Neural cell (in vitro differentiated cells): Measurements from ENCODE around the gene SFXN3. TPM values are rescaled to one million over a fixed set of nuclear protein-coding genes. Genes with fewer than 3 reads are reported as not detected.

Experiments used
- H2AFZ ChIP-seq: fragments of 200-600, 300-800 bp; sonication (generic), shearing (Covaris generic); 2 replicates; pipeline ENCODE4 v1.6.0; 2014; ENCODE audit warnings: low read depth, mild to moderate bottlenecking, antibody characterized with exemption, low read length, moderate library complexity
- H3F3A ChIP-seq: fragments of 200-600 bp; shearing (Covaris generic); 2 replicates; pipeline ENCODE4 v1.6.1; 2016; ENCODE audit warnings: mild to moderate bottlenecking, moderate library complexity, mixed read lengths, antibody characterized with exemption, low read length; ENCODE audit not compliant: insufficient read depth, poor library complexity, severe bottlenecking
- H3K27ac ChIP-seq: fragments of 200-600, 300-800 bp; sonication (generic), shearing (Covaris generic); 2 replicates; pipeline ENCODE4 v1.5.1; 2014; ENCODE audit warnings: mild to moderate bottlenecking, low read length, moderate library complexity
- H3K27me3 ChIP-seq: fragments of 300-800, 200-600 bp; sonication (generic), shearing (Covaris generic); 2 replicates; pipeline ENCODE4 v1.6.0; 2014; ENCODE audit warnings: mild to moderate bottlenecking, low read depth, low read length, moderate library complexity; ENCODE audit not compliant: insufficient read depth
- H3K36me3 ChIP-seq: fragments of 300-800, 200-600 bp; sonication (generic), shearing (Covaris generic); 2 replicates; pipeline ENCODE4 v1.5.1; 2014; ENCODE audit warnings: mild to moderate bottlenecking, antibody characterized with exemption, low read length, moderate library complexity; ENCODE audit not compliant: insufficient read depth
- H3K4me2 ChIP-seq: fragments of 300-800, 200-600 bp; sonication (generic), shearing (Covaris generic); 2 replicates; pipeline ENCODE4 v1.6.0; 2014; ENCODE audit warnings: mild to moderate bottlenecking, low read length
- H3K4me3 ChIP-seq: fragments of 300-800, 200-600 bp; sonication (generic), shearing (Covaris generic); 2 replicates; pipeline ENCODE4 v1.5.1; 2014; ENCODE audit warnings: mild to moderate bottlenecking, low read length, moderate library complexity
- H3K79me2 ChIP-seq: fragments of 200-600 bp; shearing (Covaris generic); replicated peaks from 2 replicates; pipeline ENCODE4 v1.6.0; 2014; ENCODE audit warnings: mild to moderate bottlenecking, low read length, moderate library complexity; ENCODE audit not compliant: insufficient read depth
- H3K9ac ChIP-seq: fragments of 300-800, 200-600 bp; sonication (generic), shearing (Covaris generic); 2 replicates; pipeline ENCODE4 v1.6.1; 2016; ENCODE audit warnings: mild to moderate bottlenecking, low read length, mixed read lengths
- H3K9me2 ChIP-seq: fragments of 200-600 bp; shearing (Covaris generic); 2 replicates; pipeline ENCODE4 v1.6.1; 2016; ENCODE audit warnings: mild to moderate bottlenecking, low read length, mixed read lengths; ENCODE audit not compliant: insufficient read depth
- H3K9me3 ChIP-seq: fragments of 200-600, 300-800 bp; sonication (generic), shearing (Covaris generic); 2 replicates; pipeline ENCODE4 v1.6.1; 2016; ENCODE audit warnings: mild to moderate bottlenecking, mixed run types, low read length, moderate library complexity, mixed read lengths
- H4K20me1 ChIP-seq: fragments of 200-600 bp; shearing (Covaris generic); 2 replicates; pipeline ENCODE4 v1.6.1; 2016; ENCODE audit warnings: mild to moderate bottlenecking, mixed run types; ENCODE audit not compliant: insufficient read depth
- EP300 ChIP-seq: fragments of 450-650 bp; conservative IDR thresholded peaks from 2 replicates; pipeline ENCODE4 v1.6.1; 2014; ENCODE audit warnings: antibody characterized with exemption, mild to moderate bottlenecking, moderate library complexity; ENCODE audit not compliant: poor library complexity, severe bottlenecking
- EZH2 ChIP-seq: fragments of 200-600, 300-800 bp; shearing (Covaris generic), sonication (generic); IDR thresholded peaks from 2 replicates; pipeline ENCODE4 v1.6.1; 2014; ENCODE audit warnings: antibody characterized with exemption, low read length, borderline replicate concordance, mild to moderate bottlenecking; ENCODE audit not compliant: insufficient read depth, poor library complexity, severe bottlenecking
- MXI1 ChIP-seq: fragments of 450-650 bp; conservative IDR thresholded peaks from 2 replicates; pipeline ENCODE4 v1.6.1; 2014; ENCODE audit warnings: antibody characterized with exemption, mild to moderate bottlenecking; ENCODE audit not compliant: poor library complexity, severe bottlenecking
- POLR2AphosphoS5 ChIP-seq: IDR thresholded peaks from 2 replicates; pipeline ENCODE4 v1.6.1; 2012
- RAD21 ChIP-seq: fragments of 450-650 bp; conservative IDR thresholded peaks from 2 replicates; pipeline ENCODE4 v1.6.1; 2014; ENCODE audit warnings: antibody characterized with exemption, mild to moderate bottlenecking, moderate library complexity
- SMC3 ChIP-seq: fragments of 450-650 bp; conservative IDR thresholded peaks from 2 replicates; pipeline ENCODE4 v1.6.1; 2014; ENCODE audit warnings: antibody characterized with exemption, mild to moderate bottlenecking, moderate library complexity; ENCODE audit not compliant: poor library complexity
- TAF1 ChIP-seq: IDR thresholded peaks from 2 replicates; pipeline ENCODE4 v1.6.1; 2012; ENCODE audit warnings: low read depth
- polyA plus RNA-seq: library from polyadenylated mRNA; depleted of rRNA; stranded (reverse); fragments of >200 nt; gene quantifications from 2 replicates; pipeline ENCODE4 v1.2.3, GENCODE V29; 2014
- TF ChIP-seq, protein P1 (sequence below): IDR thresholded peaks from 2 replicates; pipeline ENCODE4 v1.6.1; 2012; ENCODE audit warnings: borderline replicate concordance
- TF ChIP-seq, protein P2 (sequence below): fragments of 450-650 bp; IDR thresholded peaks from 2 replicates; pipeline ENCODE4 v1.5.1; 2014; ENCODE audit warnings: antibody characterized with exemption, mild to moderate bottlenecking, moderate library complexity; ENCODE audit not compliant: poor library complexity, severe bottlenecking

The SFXN3 gene
- polyA plus RNA-seq, 1 donor from 2014 or later, result 52.1 TPM

DNA sequence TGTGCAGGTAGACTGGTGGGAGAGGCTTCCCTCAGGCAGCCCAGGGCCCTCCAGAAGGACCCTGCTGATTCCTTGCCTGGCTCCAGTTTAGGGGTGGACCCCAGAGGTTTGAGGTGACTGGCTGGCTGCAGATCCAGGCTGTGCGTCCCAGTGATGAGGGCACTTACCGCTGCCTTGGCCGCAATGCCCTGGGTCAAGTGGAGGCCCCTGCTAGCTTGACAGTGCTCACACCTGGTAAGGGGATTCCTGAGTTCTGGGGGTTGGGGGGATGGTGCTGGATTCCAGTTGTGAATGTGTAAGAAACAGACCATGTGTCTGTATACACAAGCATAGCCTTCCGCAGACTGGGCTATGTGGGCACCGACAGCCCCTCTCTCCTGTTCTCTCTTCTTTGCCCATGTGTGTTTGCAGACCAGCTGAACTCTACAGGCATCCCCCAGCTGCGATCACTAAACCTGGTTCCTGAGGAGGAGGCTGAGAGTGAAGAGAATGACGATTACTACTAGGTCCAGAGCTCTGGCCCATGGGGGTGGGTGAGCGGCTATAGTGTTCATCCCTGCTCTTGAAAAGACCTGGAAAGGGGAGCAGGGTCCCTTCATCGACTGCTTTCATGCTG, 33.5 kb downstream of the SFXN3 start:
- Histone ChIP-seq H2AFZ (no peak overlapping the region), H3K36me3 (no peaks in the 10 kb centered on the region), H3K4me3 (no peak overlapping the region), H3K9me3 (no peaks in the 10 kb centered on the region), H4K20me1 (no peaks in the 10 kb centered on the region), H3K9ac (no peak overlapping the region), H3K27me3 (peaks cover 70% of the 10 kb centered on the region), H3K9me2 (no peaks in the 10 kb centered on the region), H3K4me2 (no peak overlapping the region), H3F3A (peaks cover 3% of the 10 kb centered on the region), H3K27ac (no peak overlapping the region), H3K79me2 (no peaks in the 10 kb centered on the region)
- TF ChIP-seq EZH2 (no peak), SMC3 (no peak), MXI1 (no peak), EP300 (no peak)

DNA sequence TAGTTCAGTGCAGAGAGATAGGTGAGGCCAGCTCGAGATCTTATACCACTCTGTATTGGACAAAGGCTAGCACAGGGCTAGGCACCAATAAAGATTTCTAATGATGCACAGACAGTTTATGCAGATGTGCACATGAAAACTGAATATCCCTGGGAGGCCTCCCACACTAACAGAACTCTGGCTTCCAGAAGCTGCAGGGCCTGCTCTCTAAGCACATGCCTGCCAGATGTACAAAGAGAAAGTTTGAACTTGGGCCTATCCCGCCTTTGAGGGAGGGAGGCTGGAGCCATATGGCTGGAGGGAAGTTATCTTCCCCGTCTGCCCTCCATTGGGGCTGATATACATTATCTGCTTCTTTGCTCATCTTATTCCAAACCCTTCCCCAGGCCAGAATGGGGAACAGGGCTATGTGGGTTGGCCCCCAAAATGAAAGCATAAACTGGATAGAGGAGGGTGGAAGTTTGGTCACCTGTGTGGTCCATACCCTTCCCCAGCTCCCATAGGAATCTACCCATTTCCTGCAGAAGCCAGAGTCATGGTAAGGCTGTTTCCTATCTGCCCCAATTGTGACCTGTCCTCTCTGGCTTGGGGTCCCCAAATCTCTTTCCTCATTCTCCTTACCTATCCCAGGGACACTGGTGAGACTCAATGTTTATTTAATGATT, 34.6 kb downstream of the SFXN3 start:
- Histone ChIP-seq H4K20me1 (no peaks in the 10 kb centered on the region), H3K36me3 (no peaks in the 10 kb centered on the region), H3K27ac (no peak overlapping the region), H3K9me2 (no peaks in the 10 kb centered on the region), H2AFZ (no peak overlapping the region), H3K27me3 (peaks cover 70% of the 10 kb centered on the region), H3K9ac (no peak overlapping the region), H3K79me2 (no peaks in the 10 kb centered on the region), H3F3A (peaks cover 3% of the 10 kb centered on the region), H3K4me3 (peak overlapping the region; percentile 66), H3K9me3 (no peaks in the 10 kb centered on the region), H3K4me2 (no peak overlapping the region)
- TF ChIP-seq EZH2 (no peak), TAF1 (no peak), EP300 (no peak), MXI1 (no peak), SMC3 (no peak), RAD21 (no peak), POLR2AphosphoS5 (no peak)
- TF ChIP-seq, protein P1, sequence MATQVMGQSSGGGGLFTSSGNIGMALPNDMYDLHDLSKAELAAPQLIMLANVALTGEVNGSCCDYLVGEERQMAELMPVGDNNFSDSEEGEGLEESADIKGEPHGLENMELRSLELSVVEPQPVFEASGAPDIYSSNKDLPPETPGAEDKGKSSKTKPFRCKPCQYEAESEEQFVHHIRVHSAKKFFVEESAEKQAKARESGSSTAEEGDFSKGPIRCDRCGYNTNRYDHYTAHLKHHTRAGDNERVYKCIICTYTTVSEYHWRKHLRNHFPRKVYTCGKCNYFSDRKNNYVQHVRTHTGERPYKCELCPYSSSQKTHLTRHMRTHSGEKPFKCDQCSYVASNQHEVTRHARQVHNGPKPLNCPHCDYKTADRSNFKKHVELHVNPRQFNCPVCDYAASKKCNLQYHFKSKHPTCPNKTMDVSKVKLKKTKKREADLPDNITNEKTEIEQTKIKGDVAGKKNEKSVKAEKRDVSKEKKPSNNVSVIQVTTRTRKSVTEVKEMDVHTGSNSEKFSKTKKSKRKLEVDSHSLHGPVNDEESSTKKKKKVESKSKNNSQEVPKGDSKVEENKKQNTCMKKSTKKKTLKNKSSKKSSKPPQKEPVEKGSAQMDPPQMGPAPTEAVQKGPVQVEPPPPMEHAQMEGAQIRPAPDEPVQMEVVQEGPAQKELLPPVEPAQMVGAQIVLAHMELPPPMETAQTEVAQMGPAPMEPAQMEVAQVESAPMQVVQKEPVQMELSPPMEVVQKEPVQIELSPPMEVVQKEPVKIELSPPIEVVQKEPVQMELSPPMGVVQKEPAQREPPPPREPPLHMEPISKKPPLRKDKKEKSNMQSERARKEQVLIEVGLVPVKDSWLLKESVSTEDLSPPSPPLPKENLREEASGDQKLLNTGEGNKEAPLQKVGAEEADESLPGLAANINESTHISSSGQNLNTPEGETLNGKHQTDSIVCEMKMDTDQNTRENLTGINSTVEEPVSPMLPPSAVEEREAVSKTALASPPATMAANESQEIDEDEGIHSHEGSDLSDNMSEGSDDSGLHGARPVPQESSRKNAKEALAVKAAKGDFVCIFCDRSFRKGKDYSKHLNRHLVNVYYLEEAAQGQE, result no peak
- TF ChIP-seq, protein P2, sequence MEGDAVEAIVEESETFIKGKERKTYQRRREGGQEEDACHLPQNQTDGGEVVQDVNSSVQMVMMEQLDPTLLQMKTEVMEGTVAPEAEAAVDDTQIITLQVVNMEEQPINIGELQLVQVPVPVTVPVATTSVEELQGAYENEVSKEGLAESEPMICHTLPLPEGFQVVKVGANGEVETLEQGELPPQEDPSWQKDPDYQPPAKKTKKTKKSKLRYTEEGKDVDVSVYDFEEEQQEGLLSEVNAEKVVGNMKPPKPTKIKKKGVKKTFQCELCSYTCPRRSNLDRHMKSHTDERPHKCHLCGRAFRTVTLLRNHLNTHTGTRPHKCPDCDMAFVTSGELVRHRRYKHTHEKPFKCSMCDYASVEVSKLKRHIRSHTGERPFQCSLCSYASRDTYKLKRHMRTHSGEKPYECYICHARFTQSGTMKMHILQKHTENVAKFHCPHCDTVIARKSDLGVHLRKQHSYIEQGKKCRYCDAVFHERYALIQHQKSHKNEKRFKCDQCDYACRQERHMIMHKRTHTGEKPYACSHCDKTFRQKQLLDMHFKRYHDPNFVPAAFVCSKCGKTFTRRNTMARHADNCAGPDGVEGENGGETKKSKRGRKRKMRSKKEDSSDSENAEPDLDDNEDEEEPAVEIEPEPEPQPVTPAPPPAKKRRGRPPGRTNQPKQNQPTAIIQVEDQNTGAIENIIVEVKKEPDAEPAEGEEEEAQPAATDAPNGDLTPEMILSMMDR, result no peak
